ENCODE data around the gene KAZALD1.
A peak's percentile ranks its signal among the peaks of the same experiment; 100 is the strongest.

The KAZALD1 gene

DNA sequence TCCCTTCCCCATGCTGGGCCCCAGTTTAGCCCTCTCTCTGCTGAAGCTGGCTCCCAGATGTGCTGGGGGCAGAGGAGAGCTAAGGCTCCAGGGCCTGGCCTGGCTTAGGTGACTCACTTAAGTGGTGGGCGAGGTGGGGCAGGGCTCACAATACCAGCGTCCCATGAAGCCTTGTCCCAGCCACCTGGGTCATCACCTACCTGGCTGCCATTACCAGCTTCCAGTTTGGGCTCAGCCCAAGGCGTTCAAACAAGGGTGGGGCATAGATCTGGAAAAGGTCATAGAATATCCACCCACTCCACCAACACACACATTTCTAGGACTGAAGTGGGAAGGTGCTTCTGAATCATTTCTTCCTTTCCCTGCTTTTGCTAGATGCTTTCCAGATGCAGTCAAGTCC lies 8.3 kb downstream of the KAZALD1 start:
- no peak for DNase-seq

DNA sequence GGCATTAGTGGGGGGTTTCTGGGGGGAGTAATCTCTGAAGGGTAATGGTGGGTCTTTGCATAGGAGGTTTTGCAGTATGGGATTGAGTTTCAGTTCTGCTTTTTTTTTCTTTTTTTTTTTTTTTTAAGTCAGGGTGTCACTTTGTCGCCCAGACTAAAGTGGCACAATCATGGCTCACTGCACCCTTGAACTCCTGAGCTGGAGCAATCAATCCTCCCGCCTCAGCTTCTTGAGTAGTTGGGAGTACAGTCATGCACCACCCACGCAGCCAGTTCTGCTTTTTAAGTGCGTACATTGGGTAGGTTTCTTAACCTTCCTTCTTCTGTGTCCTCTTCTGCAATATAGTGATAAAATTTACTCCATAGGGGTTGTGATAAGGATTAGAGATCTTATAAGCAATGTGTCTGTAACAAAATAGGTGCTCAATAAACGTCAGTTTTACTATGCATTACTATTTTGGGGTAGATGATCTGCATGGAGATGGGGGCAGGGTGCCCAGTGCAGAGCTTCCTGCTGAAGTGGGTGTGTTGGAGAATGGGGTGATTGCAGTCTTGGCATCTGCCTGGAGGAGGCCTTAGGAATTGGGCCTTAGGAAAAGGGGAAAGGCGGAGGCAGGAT lies 9.6 kb downstream of the KAZALD1 start:
- peak; percentile 89 for DNase-seq

DNA sequence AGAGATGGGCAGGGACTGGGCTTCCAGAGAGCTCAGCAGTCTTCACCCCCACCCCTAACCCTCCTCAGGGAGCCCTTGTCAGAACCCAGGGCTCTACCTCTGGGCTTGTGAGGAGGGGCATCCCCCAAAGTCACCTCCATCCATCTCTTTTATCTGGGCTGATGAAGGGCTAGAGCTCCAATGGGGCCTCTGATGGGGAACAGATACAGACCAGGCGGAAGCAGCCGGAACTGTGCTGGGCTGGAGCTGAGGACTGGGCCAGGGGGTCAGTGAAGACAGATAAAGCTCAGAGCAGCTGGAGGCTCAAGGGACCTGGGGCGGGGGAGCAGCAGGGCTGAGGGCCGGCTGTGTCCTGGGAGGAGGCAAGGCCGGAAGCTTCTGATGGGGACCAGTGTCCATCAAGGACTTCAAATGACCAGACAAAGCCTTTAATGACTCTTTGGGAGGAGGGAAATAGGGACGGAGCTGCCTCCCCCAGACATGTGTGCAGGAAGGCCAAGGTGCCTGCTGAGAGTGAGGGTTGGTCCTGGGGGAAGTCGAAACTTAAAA lies 10.2 kb downstream of the KAZALD1 start:
- DNase-seq: no peak

DNA sequence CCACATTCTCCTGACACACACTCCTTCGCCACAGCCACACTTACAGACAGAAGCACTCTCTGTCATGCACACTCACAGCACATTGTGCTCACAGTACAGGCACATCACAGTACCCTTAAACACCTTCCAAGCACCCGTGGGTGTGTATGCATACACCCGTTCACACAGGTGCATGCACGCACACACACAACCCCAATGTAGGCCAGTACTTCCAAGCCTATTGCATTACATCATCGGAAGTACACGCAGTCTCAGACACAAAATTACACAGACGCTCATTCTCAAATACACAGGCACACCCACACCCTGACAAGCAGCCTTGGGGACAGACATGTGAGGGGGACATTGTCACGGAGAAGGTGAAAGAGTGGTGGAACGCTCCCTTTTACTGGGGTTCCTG lies 11.1 kb downstream of the KAZALD1 start:
- no peak for DNase-seq

DNA sequence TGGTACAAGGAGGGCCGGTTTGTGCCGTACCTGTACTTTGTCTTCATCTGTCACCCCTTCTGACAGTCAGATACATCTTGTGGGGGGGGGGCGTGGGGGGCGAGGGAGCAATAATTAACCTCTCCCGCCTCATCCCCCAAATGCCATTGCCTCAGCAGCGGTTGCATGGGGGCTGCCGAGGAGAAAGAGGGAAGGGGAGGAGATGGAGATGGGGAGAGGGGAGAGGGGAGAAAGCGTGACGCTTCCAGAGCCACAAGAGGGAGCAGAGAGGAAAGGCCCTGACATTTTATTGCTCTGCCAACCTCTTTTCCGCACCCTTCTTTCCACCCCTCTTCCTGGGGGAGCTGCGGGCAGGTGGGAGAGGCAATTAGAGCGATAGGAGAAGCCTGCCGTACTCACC lies 11.8 kb downstream of the KAZALD1 start:
- no peak for DNase-seq

DNA sequence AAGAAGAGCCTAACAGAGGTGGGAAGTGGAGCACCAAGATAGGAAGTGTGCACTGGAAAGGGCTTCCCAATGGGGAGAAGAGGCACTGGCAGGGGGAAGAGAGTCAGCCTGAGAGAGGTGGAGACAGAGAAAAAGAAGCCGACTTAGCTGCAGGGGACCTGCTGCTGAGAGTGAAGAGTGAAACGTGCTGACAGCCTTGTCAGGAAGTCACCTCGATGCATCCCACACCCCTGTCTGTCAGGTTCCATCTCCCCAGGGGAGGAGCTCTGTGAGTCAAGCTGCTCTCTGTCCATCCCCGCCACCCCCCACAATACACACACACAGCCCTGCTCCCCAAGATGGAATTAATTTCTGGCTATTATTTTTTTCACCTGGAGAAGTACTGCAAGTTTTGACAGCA lies 14.0 kb downstream of the KAZALD1 start:
- DNase-seq: no peak

DNA sequence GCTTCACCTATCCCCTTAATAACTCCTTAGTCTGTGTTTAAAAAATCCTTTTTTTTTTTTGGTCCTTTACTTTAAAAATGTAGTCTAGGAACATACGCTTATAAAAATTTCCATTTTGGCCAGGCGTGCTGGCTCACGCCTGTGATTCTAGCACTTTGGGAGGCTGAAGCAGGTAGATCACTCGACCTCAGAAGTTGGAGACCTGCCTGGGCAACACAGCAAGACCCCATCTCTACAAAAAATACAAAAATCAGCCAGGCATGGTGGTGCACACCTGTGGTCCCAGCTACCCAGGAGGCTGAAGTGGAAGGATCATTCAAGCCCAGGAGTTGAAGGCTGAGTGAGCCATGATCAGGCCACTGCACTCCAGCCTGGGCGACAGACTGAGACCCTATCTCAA lies 14.8 kb downstream of the KAZALD1 start:
- no peak for DNase-seq

DNA sequence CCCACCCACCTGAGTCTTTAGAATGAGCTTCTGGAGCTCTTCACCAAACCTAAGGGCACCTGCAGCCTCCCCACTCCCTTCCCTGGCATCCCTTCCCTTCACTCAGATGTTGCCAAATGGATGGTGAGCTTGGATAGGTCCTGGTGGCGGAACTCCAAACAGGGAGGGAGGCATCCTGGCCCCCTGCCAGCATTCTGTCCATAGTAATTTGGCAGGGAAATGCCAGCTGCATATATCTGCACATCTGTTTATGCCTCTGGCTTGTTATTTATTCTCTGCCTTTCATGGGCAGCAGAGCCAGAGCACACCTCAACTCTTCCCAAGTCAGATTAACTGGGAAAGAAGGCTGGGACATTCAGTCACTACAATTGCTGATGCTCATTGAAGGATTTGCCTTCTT lies 18.1 kb downstream of the KAZALD1 start:
- DNase-seq: no peak

DNA sequence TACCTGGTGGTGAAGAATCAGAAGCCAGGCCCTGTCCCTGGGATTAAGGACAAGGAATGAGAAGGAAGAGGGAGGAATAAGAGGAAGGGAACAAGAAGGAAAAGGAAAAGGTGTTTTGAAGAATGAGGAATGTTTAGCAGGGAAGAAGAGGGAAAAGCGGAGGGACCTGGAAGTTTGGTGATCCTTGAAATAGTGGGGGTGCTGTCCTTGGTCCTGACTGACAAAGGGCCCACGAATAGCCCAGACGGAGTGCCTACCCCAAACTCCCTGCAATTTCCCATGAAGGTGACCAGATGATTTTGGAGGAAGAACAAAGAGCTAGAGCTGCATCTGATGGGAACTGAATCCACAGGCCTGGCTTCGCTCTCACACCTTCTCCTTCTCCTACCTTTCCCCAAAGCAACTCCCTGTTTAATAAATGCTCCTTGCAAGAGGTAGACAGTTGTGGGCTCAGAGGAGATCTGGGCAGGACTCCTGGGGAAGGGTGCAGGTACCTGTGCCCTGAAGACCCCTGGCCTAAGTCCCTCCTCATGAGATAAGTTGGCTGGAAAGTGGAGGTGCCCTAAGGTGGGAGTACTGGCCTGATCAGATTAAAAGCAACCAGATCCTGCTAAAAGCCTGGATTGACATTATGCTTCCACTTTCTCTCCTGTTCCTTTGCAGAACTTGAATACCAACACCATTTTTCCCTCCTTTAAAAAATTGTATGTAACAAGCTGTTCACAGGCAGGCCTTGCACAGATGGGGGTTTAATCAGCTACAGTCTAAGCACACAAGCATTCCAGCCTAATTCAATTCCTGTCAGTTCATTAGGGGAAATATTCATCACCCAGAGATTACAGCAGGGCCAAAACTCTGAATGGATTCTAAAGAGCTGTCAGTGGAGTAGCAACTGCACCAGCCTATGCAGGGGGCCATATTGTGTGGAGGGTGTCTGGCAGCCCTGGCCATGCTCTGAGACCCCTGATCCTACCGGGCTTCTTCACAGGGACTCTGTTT lies 19.4 kb downstream of the KAZALD1 start:
- DNase-seq: peak; percentile 40

DNA sequence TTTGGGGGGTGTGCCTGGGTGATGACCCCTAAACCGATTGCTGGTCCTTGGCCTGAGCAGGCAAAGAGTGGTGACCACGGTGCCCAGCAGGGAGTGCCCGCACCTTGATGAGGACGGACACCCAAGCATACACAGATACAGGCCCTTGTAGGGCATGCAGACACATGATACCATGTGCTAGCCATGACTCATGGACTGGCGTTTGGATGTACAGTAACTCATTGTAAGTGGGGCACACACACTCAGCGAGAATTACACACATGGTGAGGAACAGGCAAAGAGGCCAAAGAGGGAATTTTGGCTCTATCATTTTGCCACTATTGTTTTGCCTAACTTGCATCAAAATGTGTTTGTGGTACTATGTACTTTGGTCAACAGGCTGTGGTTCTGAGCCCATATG lies 24.1 kb downstream of the KAZALD1 start:
- no peak for DNase-seq

DNA sequence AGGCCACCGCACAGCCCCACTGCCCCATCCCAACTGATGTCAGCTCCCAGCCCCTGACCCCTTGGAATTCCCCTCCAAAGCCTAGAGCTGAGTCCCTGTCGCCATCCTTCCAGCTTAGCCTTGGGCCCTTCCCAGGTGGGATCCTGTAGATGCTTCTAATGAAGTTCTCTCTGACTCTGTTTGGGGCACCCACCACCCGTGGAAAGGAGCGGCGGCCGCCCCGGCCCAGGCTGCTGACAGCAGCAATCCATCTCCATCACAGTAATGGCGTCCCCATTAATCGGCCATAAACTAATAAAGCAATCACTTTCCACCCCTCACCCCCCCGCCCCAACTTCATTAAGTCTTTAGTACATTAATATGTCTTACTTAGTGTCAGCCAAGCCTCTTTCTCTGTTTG lies 25.6 kb downstream of the KAZALD1 start:
- DNase-seq: no peak

DNA sequence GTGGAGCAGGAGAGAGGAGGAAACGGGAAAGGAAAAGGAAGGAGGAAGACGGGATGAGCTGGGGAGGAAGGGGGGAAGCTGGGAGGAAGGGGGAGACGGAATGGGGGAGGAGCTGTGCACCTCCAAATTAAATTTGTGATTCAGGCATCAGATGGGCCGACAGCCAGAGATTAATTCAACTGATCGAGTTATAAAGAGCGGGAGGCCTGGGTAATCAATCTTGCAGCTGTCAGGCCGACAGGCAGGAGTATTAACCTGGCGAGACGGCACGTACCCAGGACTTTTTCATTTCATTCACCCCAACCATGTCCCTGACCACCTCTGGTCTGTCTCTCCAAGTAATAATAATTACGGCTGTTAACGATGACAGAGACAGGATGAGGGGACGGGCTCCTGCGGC lies 26.2 kb downstream of the KAZALD1 start:
- no peak for DNase-seq

DNA sequence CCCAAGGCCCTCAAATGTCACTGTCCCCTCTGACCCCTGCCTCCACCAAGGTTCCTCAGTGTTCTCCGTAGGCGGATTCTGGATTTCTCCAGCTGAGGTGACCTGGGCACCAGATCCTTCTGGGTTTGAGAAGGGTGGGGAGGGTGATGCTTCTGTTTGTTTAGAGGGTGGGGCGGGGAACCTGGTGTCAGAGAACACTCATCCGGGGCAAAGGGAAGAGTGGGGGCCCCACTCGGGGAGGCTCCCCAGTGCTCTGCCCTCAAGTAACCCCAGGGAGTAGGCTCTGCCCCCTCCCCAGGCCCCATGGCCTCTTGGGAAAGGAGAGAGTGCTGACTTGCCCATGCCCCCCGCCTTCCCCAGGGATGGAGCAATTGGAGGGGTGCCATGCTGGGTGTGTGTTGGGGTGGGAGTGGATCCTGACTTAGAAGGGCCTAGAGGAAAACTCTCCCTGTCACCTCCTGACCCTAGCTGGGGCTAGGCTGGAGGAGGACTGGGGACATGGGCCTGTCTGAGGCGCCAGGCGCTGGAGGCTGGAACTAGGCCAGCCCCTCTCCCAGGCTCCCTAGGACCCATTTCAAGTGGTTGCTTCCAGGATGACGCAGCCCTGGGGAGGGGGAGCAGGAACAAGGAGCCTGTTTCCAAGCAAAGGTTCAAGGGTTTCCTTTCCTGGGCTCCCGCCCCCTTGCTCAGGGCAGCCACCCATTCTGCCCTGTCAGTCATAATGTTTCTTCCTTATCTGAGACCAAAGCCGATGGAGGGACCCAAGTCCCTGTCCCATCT lies 27.9 kb downstream of the KAZALD1 start:
- no peak for DNase-seq

DNA sequence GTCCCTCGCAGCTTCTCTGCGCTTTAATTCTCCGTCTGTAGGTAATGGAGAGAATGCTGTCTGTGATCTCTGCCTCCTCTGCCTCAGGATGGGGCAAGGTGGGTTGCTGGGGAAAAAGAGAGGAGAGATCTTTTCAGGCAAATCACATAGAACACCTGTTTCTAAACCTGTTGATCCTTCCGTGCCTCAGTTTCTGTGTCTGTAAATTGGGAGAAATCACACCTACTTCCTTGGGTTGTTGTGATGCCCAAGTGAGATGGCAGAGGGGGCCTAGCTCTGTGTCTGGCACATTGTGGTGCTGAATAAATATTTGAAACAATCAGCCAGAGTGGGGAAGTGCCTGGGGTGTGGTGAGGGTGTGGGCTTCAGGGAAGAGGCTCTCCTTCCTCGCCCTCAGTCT lies 28.8 kb downstream of the KAZALD1 start:
- no peak for DNase-seq

DNA sequence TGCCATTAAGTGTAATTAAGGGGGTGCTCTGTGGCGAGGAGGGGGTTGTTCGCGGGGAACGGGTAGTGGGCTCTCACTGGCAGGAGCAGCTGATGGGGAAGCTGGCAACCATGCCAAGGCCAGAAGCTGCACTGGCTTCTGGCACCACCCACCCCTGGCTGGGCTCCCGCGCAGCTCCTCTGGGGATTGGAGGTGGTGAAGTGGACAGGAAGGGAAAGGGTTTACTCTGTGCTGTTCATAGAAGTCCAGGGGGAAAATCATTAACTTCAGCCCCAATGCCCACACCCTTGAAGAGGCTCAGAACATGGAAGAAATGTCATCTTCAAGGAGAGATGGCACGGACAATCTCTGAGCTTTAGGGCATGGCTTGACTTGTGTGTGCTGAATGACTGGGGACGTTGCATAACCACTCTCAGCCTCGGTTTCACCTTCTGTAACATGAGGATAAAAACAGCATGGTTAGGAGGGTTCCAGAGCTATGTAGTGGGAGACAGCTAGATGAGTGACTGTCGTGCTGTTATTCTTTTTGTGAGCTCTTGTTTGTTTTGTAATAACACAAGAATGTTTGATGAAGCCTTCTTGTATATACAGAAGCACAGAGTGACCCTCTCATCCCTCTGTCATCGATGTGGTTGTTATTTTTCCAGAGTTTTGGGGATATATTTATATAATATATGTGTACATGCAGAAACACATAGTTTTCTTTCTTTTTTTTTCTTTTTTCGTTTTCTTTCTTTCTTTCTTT lies 29.9 kb downstream of the KAZALD1 start:
- no peak for DNase-seq

DNA sequence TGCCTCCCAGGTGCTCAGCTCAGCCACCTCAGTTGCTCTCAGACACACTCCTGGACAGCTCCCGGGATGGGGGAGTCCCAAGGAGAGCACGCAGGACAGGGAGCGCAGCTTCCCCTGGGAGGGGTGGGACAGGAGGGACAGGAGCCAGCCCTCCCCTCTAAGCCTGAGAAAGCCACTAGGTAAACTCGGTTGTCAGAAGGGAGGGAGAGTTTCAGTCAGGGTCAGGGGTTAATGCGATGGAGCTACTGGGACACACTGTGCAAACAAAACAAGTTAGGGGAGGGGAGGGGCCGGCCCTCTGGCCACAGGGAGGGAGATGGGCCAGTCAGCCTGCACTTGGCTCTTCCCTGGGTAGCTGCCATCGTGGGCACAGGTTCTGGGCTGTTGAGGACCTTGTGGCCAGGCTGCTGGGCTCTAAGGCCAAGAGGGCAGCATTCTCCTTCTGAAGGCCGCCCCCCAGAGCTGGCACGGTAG lies 31.1 kb downstream of the KAZALD1 start:
- no peak for DNase-seq

DNA sequence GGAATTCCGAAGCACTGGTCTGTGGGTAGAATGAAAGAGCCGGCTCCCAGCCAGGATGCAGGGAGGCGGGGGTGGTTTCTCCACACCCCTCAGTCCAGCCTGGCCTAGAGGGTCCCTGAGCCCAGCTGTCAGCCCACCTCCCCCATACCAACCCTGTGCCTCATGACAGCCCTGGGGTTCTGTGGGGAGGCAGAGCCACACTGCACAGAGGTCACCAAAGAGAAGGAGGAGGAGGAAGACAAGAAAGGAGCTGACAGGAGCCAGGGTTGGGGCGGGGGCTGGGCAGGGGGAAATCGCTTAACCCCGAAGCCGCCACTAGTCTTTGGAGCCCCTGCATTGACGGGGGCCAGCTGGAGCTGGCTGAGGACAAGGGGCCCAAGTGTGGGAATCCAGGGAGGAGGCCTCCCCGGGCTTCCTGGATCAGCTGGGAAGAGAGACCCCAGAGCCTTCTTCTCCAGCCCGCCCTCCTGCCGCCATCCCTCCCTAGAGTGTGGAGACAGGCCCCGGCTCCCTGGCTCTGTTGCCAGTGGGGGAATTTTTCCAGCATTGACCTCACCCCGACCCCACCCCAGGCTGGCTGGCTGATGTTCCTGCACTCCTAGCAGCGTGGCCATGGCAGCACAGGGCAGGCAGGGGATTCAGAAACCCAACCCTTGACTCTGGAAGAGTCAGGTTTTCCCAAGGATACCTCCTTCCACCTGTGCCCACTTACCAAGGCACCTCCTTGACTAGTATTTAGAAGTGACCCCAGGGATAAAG lies 32.5 kb downstream of the KAZALD1 start:
- DNase-seq: no peak

DNA sequence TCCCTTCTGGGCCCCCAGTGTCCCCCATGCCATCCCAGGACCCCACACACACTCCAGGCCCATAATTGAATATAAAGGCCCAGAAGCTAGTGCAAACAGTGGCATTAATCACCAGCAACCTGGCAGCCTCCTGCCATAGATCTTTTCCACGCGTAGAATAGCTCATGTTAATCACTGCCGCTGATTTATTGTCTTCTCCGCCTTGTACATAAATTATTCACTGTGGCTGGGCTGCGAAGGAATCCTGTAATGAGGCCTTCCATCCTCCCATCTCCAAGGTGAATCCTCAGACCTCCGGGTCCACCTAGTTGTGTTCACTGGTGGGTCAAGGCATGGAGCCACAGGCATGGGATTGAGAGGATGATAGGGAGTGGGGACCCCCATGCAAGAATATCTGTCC lies 33.2 kb downstream of the KAZALD1 start:
- DNase-seq: no peak

DNA sequence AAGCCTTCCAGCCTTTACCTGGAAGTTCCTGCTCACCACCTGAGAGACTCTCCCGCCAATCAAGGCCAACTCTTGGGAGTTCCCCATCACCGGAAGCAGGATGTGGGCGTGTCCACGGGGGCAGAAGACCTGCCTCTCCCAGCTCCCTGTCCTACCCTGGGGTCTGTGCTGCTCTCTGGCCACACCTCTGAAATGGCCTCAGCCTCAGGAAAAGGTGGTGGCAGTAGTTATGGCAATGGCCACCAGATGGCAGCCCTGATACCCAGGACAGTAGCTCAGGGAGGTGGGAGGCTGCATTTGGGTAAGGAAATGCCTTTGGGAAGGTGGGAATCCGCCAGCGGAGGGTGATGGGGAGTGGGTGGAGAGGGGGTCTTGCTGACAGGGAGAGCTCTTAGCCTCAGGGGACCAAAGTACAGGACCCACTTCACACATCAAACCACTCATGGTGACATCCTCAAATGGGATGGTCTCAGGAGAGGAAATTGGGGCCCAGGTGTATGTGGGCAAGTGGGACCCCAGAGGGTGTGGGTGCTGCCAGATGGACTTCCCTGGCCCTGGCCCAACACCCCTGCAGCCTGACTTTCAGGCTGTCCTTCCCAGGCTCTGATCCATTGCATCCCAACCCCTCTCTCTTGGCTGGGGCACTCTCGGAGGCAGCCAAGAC lies 33.9 kb downstream of the KAZALD1 start:
- peak; percentile 79 for DNase-seq

DNA sequence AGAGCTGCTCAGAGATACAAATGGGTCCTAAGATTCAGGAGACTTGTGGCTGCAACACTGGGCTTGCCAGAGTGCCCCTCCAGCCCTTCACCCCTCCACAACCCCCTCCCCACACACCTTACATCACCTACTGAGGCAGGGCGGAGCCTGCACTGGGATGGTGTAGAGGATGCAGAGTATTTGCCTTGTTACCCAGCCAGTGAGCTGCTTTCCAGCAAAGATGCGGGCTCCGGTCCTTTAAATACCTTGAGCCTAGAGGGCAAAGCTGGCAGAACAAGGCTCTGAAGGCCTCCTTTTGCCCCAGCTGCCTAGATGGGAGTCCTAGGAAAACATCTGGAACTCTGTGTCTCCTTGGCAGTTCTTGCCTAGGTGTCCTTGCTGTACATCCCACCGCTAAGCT lies 34.6 kb downstream of the KAZALD1 start:
- no peak for DNase-seq

DNA sequence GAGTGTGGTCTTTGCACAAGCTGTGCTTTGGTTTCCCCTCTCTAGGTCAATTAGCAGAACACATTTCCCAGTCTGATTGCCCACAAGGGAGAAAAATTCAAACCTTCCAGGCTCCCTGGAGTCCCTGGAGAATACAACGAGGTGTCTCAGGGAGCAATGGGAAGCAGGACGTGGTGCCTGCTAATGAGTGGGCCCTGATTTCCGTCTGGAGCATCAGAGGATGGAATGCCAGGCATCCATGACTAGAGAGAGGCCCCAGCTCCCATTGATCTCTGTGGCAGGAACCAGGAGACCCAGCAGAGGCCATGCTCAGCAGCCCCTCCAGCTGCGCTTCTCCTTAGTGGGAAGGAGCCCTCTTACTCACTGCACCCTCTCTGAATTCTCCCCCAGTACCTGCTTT lies 36.1 kb downstream of the KAZALD1 start:
- no peak for DNase-seq
